K562 (cell line): ENCODE measurements around the gene PRRC2A. TPM values are rescaled to one million over a fixed set of nuclear protein-coding genes. Genes with fewer than 3 reads are reported as not detected.

Experiments
- ATAC-seq: fragments of 200-7000 bp; cut with Tn5 transposase; 3 replicates; pipeline ENCODE4 v1.9.1; 2020; ENCODE audit warnings: moderate library complexity
- BruUV-seq: library from RNA; stranded (reverse); fragments of 400-500 nt; replicated peaks from 2 replicates; lab custom pipeline; 2021; lab: Mats Ljungman, UMichigan
- CTCF ChIA-PET: fragments of 300-600 bp; formaldehyde crosslinking; extraction: SDS; loops from one replicate; lab custom pipeline; 2021; ENCODE audit warnings: low intra/inter-chr PET ratio; lab: Yijun Ruan, JAX
- POLR2A ChIA-PET: fragments of 300-600, 350-650 bp; sonication (Branson Sonifier 250); formaldehyde crosslinking; extraction: SDS; loops from one replicate; lab custom pipeline; 2021; ENCODE audit warnings: antibody characterized with exemption, inconsistent platforms; lab: Yijun Ruan, JAX
- DNase-seq, 4 experiments: peaks; one replicate each; pipeline versions ENCODE4 v3.0.0 to v3.0.0-alpha.2; 2011 to 2018; ENCODE audit warnings: low spot score in 3 of 4, mixed read lengths in 3 of 4; ENCODE audit errors: extremely low read depth in 1 of 4
- FAIRE-seq: peaks from 2 replicates; lab custom pipeline; 2011; peaks lifted over from hg19 to GRCh38; lab: Jason Lieb, UNC
- H2AFZ ChIP-seq: 2 replicates; pipeline ENCODE4 v1.6.0; 2011; ENCODE audit warnings: low read depth, low read length, control low read depth, inconsistent platforms
- H3K27ac ChIP-seq: fragments of 200-600 bp; 3 replicates; pipeline ENCODE4 v1.8.0; 2011; ENCODE audit warnings: low read depth, mild to moderate bottlenecking, control low read depth, inconsistent platforms, low read length, moderate library complexity, mixed read lengths; ENCODE audit errors: extremely low read depth
- H3K27me3 ChIP-seq, 2 experiments: fragments of 300-600 bp in 1 of 2; 2 replicates in 1 of 2; 3 replicates in 1 of 2; pipeline versions ENCODE4 v1.6.0 to v1.8.0; 2011; ENCODE audit warnings: inconsistent platforms in 2 of 2, low read length in 2 of 2, mild to moderate bottlenecking in 1 of 2, mixed read lengths in 1 of 2, moderate library complexity in 1 of 2; ENCODE audit not compliant: control insufficient read depth in 2 of 2, insufficient read depth in 2 of 2
- H3K36me3 ChIP-seq: fragments of 300-600 bp; 3 replicates; pipeline ENCODE4 v1.8.0; 2011; ENCODE audit warnings: mild to moderate bottlenecking, low read length, inconsistent platforms; ENCODE audit not compliant: control insufficient read depth, insufficient read depth
- H3K4me1 ChIP-seq, 2 experiments: fragments of 200-600 bp in 1 of 2; replicated peaks in 1 of 2; 2 replicates in 1 of 2; 3 replicates in 1 of 2; pipeline versions ENCODE4 v1.5.1 to v1.8.0; 2011; ENCODE audit warnings: inconsistent platforms in 2 of 2, low read length in 2 of 2, mild to moderate bottlenecking in 1 of 2, mixed read lengths in 1 of 2, moderate library complexity in 1 of 2; ENCODE audit not compliant: control insufficient read depth in 2 of 2, insufficient read depth in 2 of 2
- H3K4me2 ChIP-seq: 2 replicates; pipeline ENCODE4 v1.6.1; 2011; ENCODE audit warnings: low read length, control low read depth, inconsistent platforms, mixed read lengths; ENCODE audit not compliant: insufficient read depth
- H3K4me3 ChIP-seq: fragments of 200-600 bp; sonication (generic), shearing (Covaris generic); 2 replicates; pipeline ENCODE4 v1.5.1; 2016; ENCODE audit warnings: control low read depth, inconsistent platforms
- H3K79me2 ChIP-seq: fragments of 200-600 bp; 3 replicates; pipeline ENCODE4 v1.8.0; 2011; ENCODE audit warnings: low read length, inconsistent platforms; ENCODE audit not compliant: control insufficient read depth, insufficient read depth
- H3K9ac ChIP-seq, 2 experiments: 2 replicates each; pipeline versions ENCODE4 v1.6.0 to v1.6.1; 2011; ENCODE audit warnings: low read depth in 2 of 2, low read length in 2 of 2, control low read depth in 1 of 2, inconsistent platforms in 1 of 2, mild to moderate bottlenecking in 1 of 2, mixed read lengths in 1 of 2; ENCODE audit not compliant: insufficient read depth in 1 of 2
- H3K9me1 ChIP-seq: one replicate; pipeline ENCODE4 v1.6.0; 2011; ENCODE audit warnings: inconsistent platforms, mild to moderate bottlenecking, low read length, moderate library complexity; ENCODE audit not compliant: control insufficient read depth, insufficient read depth
- H3K9me3 ChIP-seq: replicated peaks from 2 replicates; pipeline ENCODE4 v1.5.1; 2011; ENCODE audit warnings: low read depth, low read length, inconsistent platforms; ENCODE audit not compliant: control insufficient read depth, insufficient read depth
- H4K20me1 ChIP-seq: replicated peaks from 2 replicates; pipeline ENCODE4 v1.6.1; 2011; ENCODE audit warnings: low read length, inconsistent platforms, mixed read lengths; ENCODE audit not compliant: control insufficient read depth, insufficient read depth
- DEAF1 ChIP-seq: fragments of 450-650 bp; formaldehyde crosslinking; IDR thresholded peaks from 2 replicates; pipeline ENCODE4 v1.4.0; 2020; ENCODE audit warnings: mild to moderate bottlenecking, moderate library complexity
- DPF2 ChIP-seq: fragments of 450-650 bp; IDR thresholded peaks from 2 replicates; pipeline ENCODE4 v1.6.1; 2016
- E2F1 ChIP-seq: sonication (generic); formaldehyde crosslinking; IDR thresholded peaks from 2 replicates; pipeline ENCODE4 v1.8.1; 2023; ENCODE audit warnings: mild to moderate bottlenecking, missing genetic modification reagents, moderate library complexity
- HDAC1 ChIP-seq, 2 experiments: fragments of 450-650 bp; IDR thresholded peaks; 2 replicates each; pipeline ENCODE4 v1.6.1; 2016 to 2017; ENCODE audit warnings: inconsistent platforms in 1 of 2, mild to moderate bottlenecking in 1 of 2, moderate library complexity in 1 of 2
- HLTF ChIP-seq: fragments of 450-650 bp; IDR thresholded peaks from 2 replicates; pipeline ENCODE4 v1.6.1; 2016
- ILK ChIP-seq: fragments of 450-650 bp; IDR thresholded peaks from 2 replicates; pipeline ENCODE4 v1.6.1; 2016; ENCODE audit warnings: missing genetic modification characterization, low read depth, mild to moderate bottlenecking, missing compliant biosample characterization, moderate library complexity, borderline replicate concordance
- LARP7 ChIP-seq: fragments of 450-650 bp; IDR thresholded peaks from 2 replicates; pipeline ENCODE4 v1.6.1; 2016
- MTA1 ChIP-seq: fragments of 450-650 bp; IDR thresholded peaks from 2 replicates; pipeline ENCODE4 v1.6.1; 2017; ENCODE audit warnings: borderline replicate concordance
- POLR3A ChIP-seq: IDR thresholded peaks from 2 replicates; pipeline ENCODE4 v1.6.1; 2011; ENCODE audit warnings: borderline replicate concordance, mild to moderate bottlenecking, moderate library complexity; ENCODE audit not compliant: insufficient read length, insufficient read depth; ENCODE audit errors: extremely low read depth
- ZNF12 ChIP-seq: sonication (generic); formaldehyde crosslinking; IDR thresholded peaks from 2 replicates; pipeline ENCODE4 v1.4.0; 2020; ENCODE audit warnings: mild to moderate bottlenecking, missing genetic modification reagents
- ZNF707 ChIP-seq: fragments of 250-450 bp; sonication (Bioruptor Pico); conservative IDR thresholded peaks from 2 replicates; pipeline ENCODE4 v1.8.0; 2022; ENCODE audit warnings: inconsistent platforms, mild to moderate bottlenecking, moderate library complexity
- ZNF75A ChIP-seq: fragments of 450-650 bp; formaldehyde crosslinking; IDR thresholded peaks from 2 replicates; pipeline ENCODE4 v1.4.0; 2020; ENCODE audit warnings: mild to moderate bottlenecking
- WGBS: fragments of 100-300 bp; shearing (Covaris generic); methylation state at CpG from one replicate; pipeline ENCODE4 v1.1.6; 2016; ENCODE audit warnings: low coverage, mixed read lengths; ENCODE audit not compliant: insufficient coverage; ENCODE audit errors: missing lambda C conversion rate; 5-methylcytosine and 5-hydroxymethylcytosine counted together
- in situ Hi-C: fragments of 300-500 bp; cut with MboI; formaldehyde crosslinking; loops from 4 replicates; pipeline ENCODE4 v1.15.0; 2018; ENCODE audit warnings: inconsistent platforms, mixed read lengths
- intact Hi-C: fragments of 100-400 bp; cut with micrococcal nuclease; formaldehyde crosslinking; loops from 2 replicates; pipeline ENCODE4 v1.14.2; 2022
- polyA plus RNA-seq, 8 experiments: library from polyadenylated mRNA; depleted of rRNA in 4 of 8; stranded (reverse) in 5 of 8; unstranded in 3 of 8; fragments of >200 nt; fragmentation: Nextera tagmentation in 2 of 8; fragmentation: Illumina TruSeq in 1 of 8; extraction: Ambion mirVana in 2 of 8; extraction: Trizol in 1 of 8; gene quantifications; 2 replicates each; pipeline versions ENCODE4 v1.2.1 to v1.2.3, GENCODE V29; 2011 to 2014; ENCODE audit warnings: inconsistent platforms in 1 of 8, missing spikeins in 1 of 8
- total RNA-seq, 7 experiments: library from RNA; depleted of rRNA in 6 of 7; stranded (reverse); fragments of >200 nt in 6 of 7; fragmentation: Illumina TruSeq in 2 of 7; extraction: Trizol in 2 of 7; gene quantifications; 2 replicates each; pipeline versions ENCODE4 v1.2.1 to v1.2.3, GENCODE V29; 2011 to 2021; ENCODE audit warnings: low replicate concordance in 1 of 7

The PRRC2A gene
- total and polyA plus RNA-seq, 9 of the 15 experiments (the other 6 are each of a cell fraction or from before 2014, with no cell fraction given): 1.0 to 332 (median 63.0) TPM

- H4K20me1 ChIP-seq: no peaks in the 10 kb centered on the region
- ATAC-seq (no peak), FAIRE-seq (no peak), DNase-seq (no peak)
- no TSS peak for BruUV-seq
- H2AFZ ChIP-seq: peak overlapping the region; percentile 61
- CTCF ChIA-PET: no interaction called here
- H3K9ac ChIP-seq: peak overlapping the region in 1 of 2 experiments; percentile 60; a peak in 2 of 4 replicates
- peaks cover 3% of the 10 kb centered on the region for H3K9me1 ChIP-seq
- in situ Hi-C loops (no loop called here), intact Hi-C loops (loop anchor here (10.0 kb wide), 1 partner anchor 393 kb away; no protein-coding TSS in a partner anchor)
- H3K4me3 ChIP-seq: no peak overlapping the region
- H3K4me2 ChIP-seq: no peak overlapping the region; the same call in 1 of the 2 replicates
- no peaks in the 10 kb centered on the region for H3K9me3 ChIP-seq
- no peaks in the 10 kb centered on the region for H3K36me3 ChIP-seq
- POLR2A ChIA-PET: interaction anchor here (0.6 to 2.8 kb wide), 7 partner anchors 8 to 616 kb away, joined by 3 to 10 read pairs (median 3); partner anchors contain the start of genes DDX39B and TNF
- peaks cover 28 to 38% of the 10 kb centered on the region in 2 experiments for H3K4me1 ChIP-seq
- no peak overlapping the region for H3K27ac ChIP-seq
- H3K79me2 ChIP-seq: no peaks in the 10 kb centered on the region
- 66% methylated on average over 11 of the region's 12 CpGs for WGBS
- no peaks in the 10 kb centered on the region for H3K27me3 ChIP-seq
- TF ChIP-seq ILK (tag) (no peak), DPF2 (0 out of 2 replicates have a peak, but pooled peaks have one; percentile 24), ZNF12 (CRISPR knock-in tag) (no peak), DEAF1 (no peak), LARP7 (peak; percentile 12; the same call in 1 of the 2 replicates), HDAC1 (IDR thresholded peaks at IDR 0.05) (peak in 1 of 2 experiments; percentile 43; a peak in 1 of 4 replicates), ZNF707 (CRISPR knock-in tag) (no peak), HLTF (0 out of 2 replicates have a peak, but pooled peaks have one; percentile 22), E2F1 (CRISPR knock-in tag) (no peak), POLR3A (no peak), ZNF75A (CRISPR knock-in tag) (no peak), MTA1 (0 out of 2 replicates have a peak, but pooled peaks have one; percentile 44)
Measured at GRCh38 chr6:31587791-31588777, 32.4 kb upstream of the PRRC2A start.
